Measurements from ENCODE around the gene RNF223.

DNA sequence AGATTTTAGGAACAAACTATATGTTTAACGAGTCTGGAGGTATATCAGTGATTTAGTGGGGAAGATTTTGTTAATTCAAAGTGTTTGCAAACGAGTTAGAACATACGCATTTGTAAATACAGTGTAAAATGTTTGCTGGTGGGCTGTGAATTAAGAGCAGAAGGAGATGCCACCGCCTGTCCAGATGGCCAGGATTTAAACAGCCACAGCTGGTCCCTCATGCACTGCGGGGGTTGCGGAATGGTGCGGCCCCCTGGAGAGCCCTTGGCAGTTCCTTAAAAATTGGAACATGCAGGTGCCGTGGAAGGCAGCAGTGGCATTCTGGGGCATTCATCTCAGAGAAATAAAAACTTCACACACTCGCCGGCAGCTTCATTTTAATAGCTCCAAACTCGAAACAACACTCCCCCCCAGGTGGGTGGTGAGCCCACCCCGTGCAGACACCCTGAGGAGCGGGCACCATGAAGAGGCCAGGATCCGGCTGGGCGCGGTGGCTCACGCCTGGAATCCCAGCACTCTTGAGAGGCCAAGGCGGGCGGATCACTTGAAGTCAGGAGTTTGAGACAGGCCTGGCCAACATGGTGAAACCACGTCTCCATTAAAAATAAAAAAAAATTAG, 45.3 kb upstream of the RNF223 start:
- TF ChIP-seq, protein P1, sequence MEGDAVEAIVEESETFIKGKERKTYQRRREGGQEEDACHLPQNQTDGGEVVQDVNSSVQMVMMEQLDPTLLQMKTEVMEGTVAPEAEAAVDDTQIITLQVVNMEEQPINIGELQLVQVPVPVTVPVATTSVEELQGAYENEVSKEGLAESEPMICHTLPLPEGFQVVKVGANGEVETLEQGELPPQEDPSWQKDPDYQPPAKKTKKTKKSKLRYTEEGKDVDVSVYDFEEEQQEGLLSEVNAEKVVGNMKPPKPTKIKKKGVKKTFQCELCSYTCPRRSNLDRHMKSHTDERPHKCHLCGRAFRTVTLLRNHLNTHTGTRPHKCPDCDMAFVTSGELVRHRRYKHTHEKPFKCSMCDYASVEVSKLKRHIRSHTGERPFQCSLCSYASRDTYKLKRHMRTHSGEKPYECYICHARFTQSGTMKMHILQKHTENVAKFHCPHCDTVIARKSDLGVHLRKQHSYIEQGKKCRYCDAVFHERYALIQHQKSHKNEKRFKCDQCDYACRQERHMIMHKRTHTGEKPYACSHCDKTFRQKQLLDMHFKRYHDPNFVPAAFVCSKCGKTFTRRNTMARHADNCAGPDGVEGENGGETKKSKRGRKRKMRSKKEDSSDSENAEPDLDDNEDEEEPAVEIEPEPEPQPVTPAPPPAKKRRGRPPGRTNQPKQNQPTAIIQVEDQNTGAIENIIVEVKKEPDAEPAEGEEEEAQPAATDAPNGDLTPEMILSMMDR (IDR thresholded peaks at IDR 0.05; ENCODE audit: low read depth, low read length) = no peak
- no peak for TF ChIP-seq EZH2phosphoT487 (IDR thresholded peaks at IDR 0.05; ENCODE audit: low read depth)

Measured in OCI-LY3 (cell line).